OCI-M2 (cell line): ENCODE results near the gene CLASP2.
"Not testable (repeated sequence)": the region's sequence is repeated elsewhere in the genome, so short reads cannot be mapped to it uniquely, and the experiment has no call there.

Experiments
- DNase-seq: peaks from one replicate; lab custom pipeline; 2025; ENCODE audit not compliant: unreplicated experiment; lab: John Stamatoyannopoulos, UW

The CLASP2 gene

DNA sequence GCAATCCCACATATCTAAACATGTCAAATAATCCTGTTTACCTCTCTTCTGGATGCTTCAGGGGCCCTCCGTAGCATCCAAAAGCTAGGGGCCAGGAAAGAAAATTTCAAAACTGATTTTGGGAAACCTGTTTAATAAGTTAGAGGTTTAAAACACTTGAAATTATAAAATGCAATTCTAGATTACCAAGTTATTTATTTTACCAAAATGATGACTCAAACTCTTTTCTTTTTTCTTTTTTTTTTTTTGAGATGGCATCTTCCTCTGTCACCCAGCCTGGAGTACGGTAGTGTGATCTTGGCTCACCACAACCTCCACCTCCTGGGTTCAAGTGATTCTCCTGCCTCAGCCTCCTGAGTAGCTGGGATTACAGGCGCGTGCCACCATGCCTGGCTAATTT lies 258.5 kb downstream of the CLASP2 start:
- DNase-seq = not testable (repeated sequence)

DNA sequence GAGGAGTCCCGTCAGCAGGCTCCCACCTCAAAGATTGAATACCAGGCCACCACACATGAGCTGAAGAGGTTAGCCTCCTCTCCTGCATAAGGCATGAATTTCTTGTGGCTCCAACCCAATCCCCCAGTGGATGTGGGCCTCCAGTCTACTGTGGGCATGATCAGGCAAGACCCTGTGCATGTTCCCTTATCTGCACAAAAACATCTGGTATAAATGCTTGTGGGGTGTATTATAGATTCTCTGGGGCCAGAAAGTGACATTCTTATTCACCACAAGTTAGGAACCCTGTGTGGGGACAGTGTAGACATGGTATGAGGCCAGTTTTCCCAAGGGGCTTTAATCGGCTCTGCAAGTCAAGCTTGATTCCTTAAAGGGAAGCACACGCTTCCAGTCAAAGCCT lies 259.6 kb downstream of the CLASP2 start:
- no peak for DNase-seq

DNA sequence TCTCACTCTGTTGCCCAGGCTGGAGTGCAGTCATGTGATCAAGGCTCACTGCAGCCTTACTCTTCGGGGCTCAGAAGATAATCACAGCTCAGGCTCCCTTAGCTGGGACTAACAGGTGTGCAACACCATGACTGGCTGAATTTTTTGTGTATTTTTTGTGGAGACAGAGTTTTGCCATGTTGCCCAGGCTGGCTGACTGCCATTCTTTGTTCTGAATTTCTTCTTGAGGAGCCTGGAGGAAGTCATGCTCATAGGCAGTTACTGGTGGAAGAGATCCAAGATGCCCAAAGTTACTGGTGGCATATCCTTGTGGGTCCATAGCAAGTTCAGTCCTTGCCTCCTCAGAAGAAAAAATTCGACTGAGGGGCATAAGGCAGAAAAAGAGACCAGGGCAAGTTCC lies 261.3 kb downstream of the CLASP2 start:
- DNase-seq = no peak

DNA sequence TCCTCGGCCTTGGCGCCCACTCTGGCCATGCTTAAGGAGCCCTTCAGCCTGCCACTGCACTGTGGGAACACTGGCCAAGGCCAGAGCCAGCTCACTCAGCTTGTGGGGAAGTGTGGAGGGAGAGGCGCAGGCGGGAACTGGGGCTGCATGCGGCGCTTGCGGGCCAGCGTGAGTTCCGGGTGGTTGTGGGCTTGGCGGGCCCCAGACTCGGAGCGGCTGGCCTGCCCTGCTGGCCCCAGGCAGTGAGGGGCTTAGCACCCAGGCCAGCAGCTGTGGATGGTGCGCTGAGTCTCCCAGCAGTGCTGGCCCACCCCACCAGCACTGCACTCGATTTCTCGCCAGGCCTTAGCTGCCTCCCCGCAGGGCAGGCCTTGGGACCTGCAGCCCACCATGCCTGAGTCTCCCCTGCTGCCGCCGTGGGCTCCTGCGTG lies 264.7 kb downstream of the CLASP2 start:
- DNase-seq = no peak

DNA sequence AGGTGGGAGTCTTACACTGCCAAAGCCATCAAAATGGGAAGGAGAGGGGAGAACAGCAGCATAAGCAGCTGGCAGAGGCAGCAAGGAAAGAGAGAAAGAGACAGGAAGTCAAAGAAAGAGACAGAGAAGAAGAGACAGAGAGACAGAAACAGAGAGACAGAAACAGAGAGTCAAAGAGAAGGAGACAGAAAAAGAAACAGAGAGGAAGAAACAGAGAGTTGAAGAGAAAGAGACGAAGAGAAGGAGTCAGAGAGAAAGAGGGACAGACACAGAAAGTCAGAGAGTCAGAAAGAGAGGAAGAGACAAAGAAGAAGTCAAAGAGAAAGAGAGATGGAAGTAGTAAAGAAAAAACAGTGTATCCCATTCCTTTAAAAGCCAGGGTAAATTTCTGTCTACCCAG lies 266.1 kb downstream of the CLASP2 start:
- DNase-seq = not testable (repeated sequence)

DNA sequence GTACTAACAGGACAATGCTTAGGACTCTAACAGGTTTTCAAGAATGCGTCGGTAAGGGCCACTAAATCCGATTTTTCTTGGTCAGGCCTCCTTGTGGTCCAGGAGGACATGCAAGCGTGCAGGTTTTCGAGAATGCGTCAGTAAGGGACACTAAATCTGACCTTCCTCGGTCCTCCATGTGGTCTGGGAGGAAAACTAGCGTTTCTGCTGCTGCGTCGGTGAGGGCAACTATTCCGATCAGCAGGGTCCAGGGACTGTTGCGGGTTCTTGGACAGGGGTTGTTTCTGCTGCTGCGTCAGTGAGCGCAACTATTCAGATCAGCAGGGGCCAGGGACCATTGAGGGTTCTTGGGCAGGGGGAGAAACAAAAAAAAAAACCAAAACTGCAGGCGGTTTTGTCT lies 270.1 kb downstream of the CLASP2 start:
- DNase-seq = no peak

DNA sequence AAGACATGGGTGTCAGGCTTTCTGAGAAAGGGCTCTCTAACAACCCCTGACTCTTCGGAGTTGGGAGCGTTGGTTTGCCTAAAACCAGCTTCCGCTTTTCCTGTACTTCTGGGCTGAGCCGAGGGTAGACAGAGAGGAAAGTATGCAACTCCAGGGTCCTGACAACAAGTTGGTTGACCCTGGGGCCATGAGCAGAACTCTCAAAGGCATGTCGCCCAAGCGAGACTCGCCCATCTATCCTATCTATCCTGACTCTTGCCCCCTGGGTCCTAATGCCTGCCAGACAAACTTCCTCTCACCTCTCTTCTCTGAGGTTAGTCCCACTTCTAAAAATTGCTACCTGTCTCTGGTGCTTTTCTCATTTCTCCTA lies 270.8 kb downstream of the CLASP2 start:
- DNase-seq = not testable (repeated sequence)
